Ishikawa (cell line): ENCODE measurements around the gene SP7.

Source experiments
- CEBPB ChIP-seq: IDR thresholded peaks from 2 replicates; pipeline ENCODE4 v1.6.1; 2012
- CREB1 ChIP-seq: IDR thresholded peaks from 2 replicates; pipeline ENCODE4 v1.6.1; 2012; ENCODE audit warnings: low read depth
- EGR1 ChIP-seq: IDR thresholded peaks from 2 replicates; pipeline ENCODE4 v1.6.1; 2012
- EP300 ChIP-seq: IDR thresholded peaks from 2 replicates; pipeline ENCODE4 v1.6.1; 2012; ENCODE audit warnings: borderline replicate concordance
- FOXM1 ChIP-seq: IDR thresholded peaks from 2 replicates; pipeline ENCODE4 v1.6.1; 2012; ENCODE audit warnings: low read depth, borderline replicate concordance
- NFIC ChIP-seq: IDR thresholded peaks from 2 replicates; pipeline ENCODE4 v1.6.1; 2012
- RAD21 ChIP-seq: IDR thresholded peaks from 2 replicates; pipeline ENCODE4 v1.6.1; 2012; ENCODE audit warnings: low read depth
- TAF1 ChIP-seq: IDR thresholded peaks from 2 replicates; pipeline ENCODE4 v1.6.1; 2012; ENCODE audit warnings: low read depth, mild to moderate bottlenecking
- TCF12 ChIP-seq: IDR thresholded peaks from 2 replicates; pipeline ENCODE4 v1.6.1; 2012; ENCODE audit warnings: low read depth
- YY1 ChIP-seq: IDR thresholded peaks from 2 replicates; pipeline ENCODE4 v1.6.1; 2012; ENCODE audit warnings: low read depth
- ZBTB7A ChIP-seq: IDR thresholded peaks from 2 replicates; pipeline ENCODE4 v1.6.1; 2012; ENCODE audit warnings: low read depth
- TF ChIP-seq, protein P1 (sequence below): IDR thresholded peaks from 2 replicates; pipeline ENCODE4 v1.6.1; 2012
- TF ChIP-seq, protein P2 (sequence below): IDR thresholded peaks from 2 replicates; pipeline ENCODE4 v1.6.1; 2012; ENCODE audit warnings: low read depth, mild to moderate bottlenecking
- TF ChIP-seq, protein P3 (sequence below): IDR thresholded peaks from 2 replicates; pipeline ENCODE4 v1.6.1; 2012

DNA sequence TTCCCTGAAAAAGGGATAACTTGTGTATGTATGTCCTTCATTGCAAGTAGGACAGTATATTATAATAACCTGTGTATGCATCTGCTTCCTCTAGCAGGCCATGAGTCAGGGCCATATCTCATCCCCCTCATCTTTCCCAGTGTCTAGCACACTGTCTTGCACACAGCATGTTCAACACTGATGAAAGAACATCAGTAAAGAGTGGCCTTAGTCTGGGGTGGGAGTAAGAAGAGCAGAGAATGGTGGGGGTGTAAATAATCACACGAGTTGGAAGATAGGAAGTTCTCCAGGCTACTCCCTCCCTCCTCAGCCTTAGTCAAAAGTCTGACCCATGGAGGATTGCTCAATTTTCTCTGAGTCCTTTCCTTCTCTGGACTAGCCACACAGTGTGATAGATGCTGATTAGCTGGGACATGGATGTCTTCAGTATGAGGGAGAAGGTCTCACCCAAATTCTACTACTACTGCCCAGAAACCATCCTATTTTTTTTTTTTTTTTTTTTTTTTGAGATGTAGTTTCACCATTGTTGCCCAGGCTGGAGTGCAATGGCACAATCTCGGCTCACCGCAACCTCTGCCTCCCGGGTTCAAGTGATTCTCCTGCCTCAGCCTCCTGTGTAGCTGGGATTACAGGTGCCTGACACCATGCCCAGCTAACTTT is 29.2 kb upstream of the SP7 start:
- TF ChIP-seq YY1, result no peak
- TF ChIP-seq, protein P1, sequence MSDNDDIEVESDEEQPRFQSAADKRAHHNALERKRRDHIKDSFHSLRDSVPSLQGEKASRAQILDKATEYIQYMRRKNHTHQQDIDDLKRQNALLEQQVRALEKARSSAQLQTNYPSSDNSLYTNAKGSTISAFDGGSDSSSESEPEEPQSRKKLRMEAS, result no peak
- no peak for TF ChIP-seq FOXM1
- TF ChIP-seq, protein P2, sequence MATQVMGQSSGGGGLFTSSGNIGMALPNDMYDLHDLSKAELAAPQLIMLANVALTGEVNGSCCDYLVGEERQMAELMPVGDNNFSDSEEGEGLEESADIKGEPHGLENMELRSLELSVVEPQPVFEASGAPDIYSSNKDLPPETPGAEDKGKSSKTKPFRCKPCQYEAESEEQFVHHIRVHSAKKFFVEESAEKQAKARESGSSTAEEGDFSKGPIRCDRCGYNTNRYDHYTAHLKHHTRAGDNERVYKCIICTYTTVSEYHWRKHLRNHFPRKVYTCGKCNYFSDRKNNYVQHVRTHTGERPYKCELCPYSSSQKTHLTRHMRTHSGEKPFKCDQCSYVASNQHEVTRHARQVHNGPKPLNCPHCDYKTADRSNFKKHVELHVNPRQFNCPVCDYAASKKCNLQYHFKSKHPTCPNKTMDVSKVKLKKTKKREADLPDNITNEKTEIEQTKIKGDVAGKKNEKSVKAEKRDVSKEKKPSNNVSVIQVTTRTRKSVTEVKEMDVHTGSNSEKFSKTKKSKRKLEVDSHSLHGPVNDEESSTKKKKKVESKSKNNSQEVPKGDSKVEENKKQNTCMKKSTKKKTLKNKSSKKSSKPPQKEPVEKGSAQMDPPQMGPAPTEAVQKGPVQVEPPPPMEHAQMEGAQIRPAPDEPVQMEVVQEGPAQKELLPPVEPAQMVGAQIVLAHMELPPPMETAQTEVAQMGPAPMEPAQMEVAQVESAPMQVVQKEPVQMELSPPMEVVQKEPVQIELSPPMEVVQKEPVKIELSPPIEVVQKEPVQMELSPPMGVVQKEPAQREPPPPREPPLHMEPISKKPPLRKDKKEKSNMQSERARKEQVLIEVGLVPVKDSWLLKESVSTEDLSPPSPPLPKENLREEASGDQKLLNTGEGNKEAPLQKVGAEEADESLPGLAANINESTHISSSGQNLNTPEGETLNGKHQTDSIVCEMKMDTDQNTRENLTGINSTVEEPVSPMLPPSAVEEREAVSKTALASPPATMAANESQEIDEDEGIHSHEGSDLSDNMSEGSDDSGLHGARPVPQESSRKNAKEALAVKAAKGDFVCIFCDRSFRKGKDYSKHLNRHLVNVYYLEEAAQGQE, result no peak
- TF ChIP-seq TAF1, result no peak
- TF ChIP-seq TCF12, result no peak
- TF ChIP-seq EP300, result no peak
- TF ChIP-seq ZBTB7A, result no peak
- TF ChIP-seq RAD21, result no peak
- no peak for TF ChIP-seq CREB1
- TF ChIP-seq NFIC, result no peak
- TF ChIP-seq CEBPB, result no peak
- TF ChIP-seq EGR1, result no peak
- TF ChIP-seq, protein P3, sequence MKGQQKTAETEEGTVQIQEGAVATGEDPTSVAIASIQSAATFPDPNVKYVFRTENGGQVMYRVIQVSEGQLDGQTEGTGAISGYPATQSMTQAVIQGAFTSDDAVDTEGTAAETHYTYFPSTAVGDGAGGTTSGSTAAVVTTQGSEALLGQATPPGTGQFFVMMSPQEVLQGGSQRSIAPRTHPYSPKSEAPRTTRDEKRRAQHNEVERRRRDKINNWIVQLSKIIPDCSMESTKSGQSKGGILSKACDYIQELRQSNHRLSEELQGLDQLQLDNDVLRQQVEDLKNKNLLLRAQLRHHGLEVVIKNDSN, result no peak
